GM12878 (cell line): Measurements from ENCODE around the gene LRRC51. TPM values are rescaled to one million over a fixed set of nuclear protein-coding genes. Genes with fewer than 3 reads are reported as not detected.

Experiments
- ATAC-seq: fragments of 200-7000 bp; cut with Tn5 transposase; 3 replicates; pipeline ENCODE4 v1.9.1; 2020; ENCODE audit warnings: mild to moderate bottlenecking, moderate library complexity
- BruUV-seq: library from RNA; stranded (reverse); fragments of 400-500 nt; replicated peaks from 2 replicates; lab custom pipeline; 2021; lab: Mats Ljungman, UMichigan
- CTCF ChIA-PET: fragments of 300-600 bp; sonication (Branson Sonifier 250); formaldehyde crosslinking; extraction: SDS; loops from one replicate; lab custom pipeline; 2021; ENCODE audit warnings: inconsistent platforms; lab: Yijun Ruan, JAX
- POLR2A ChIA-PET: fragments of 350-600 bp; formaldehyde crosslinking; extraction: SDS; loops from one replicate; lab custom pipeline; 2021; ENCODE audit warnings: inconsistent platforms; lab: Charles Lee
- RAD21 ChIA-PET: fragments of 300-600 bp; sonication (Branson Sonifier 250); formaldehyde crosslinking; loops from one replicate; lab custom pipeline; 2023; ENCODE audit warnings: antibody characterized with exemption; ENCODE audit not compliant: unreplicated experiment; lab: Charles Lee
- SMC1A ChIA-PET: fragments of 300-600 bp; sonication (Branson Sonifier 250); formaldehyde crosslinking; loops from one replicate; lab custom pipeline; 2023; ENCODE audit not compliant: unreplicated experiment, uncharacterized antibody; lab: Charles Lee
- DNase-seq: peaks from one replicate; pipeline ENCODE4 v3.0.0-alpha.2; 2011; ENCODE audit warnings: low read depth, low spot score
- FAIRE-seq: peaks from 3 replicates; lab custom pipeline; 2011; peaks lifted over from hg19 to GRCh38; lab: Jason Lieb, UNC
- H2AFZ ChIP-seq: 2 replicates; pipeline ENCODE4 v1.6.0; 2011; ENCODE audit warnings: low read depth, low read length, control low read depth; ENCODE audit not compliant: control insufficient read depth
- H3K27ac ChIP-seq: 2 replicates; pipeline ENCODE4 v1.5.1; 2011; ENCODE audit warnings: control low read depth; ENCODE audit not compliant: control insufficient read depth, insufficient read depth
- H3K27me3 ChIP-seq, 2 experiments: replicated peaks in 1 of 2; 2 replicates each; pipeline versions ENCODE4 v1.6.0 to v1.6.1; 2011; ENCODE audit warnings: low read length in 1 of 2; ENCODE audit not compliant: control insufficient read depth in 2 of 2, insufficient read depth in 2 of 2
- H3K36me3 ChIP-seq, 2 experiments: 2 replicates each; pipeline ENCODE4 v1.5.1; 2011; ENCODE audit warnings: low read length in 1 of 2; ENCODE audit not compliant: control insufficient read depth in 2 of 2, insufficient read depth in 2 of 2
- H3K4me1 ChIP-seq: 2 replicates; pipeline ENCODE4 v1.6.1; 2011; ENCODE audit warnings: mild to moderate bottlenecking, low read length, moderate library complexity, mixed read lengths; ENCODE audit not compliant: control insufficient read depth, insufficient read depth
- H3K4me2 ChIP-seq: 2 replicates; pipeline ENCODE4 v1.6.0; 2011; ENCODE audit warnings: control low read depth; ENCODE audit not compliant: control insufficient read depth, insufficient read depth
- H3K4me3 ChIP-seq: fragments of 200-600 bp; sonication (generic); 2 replicates; pipeline ENCODE4 v1.5.1; 2016
- H3K79me2 ChIP-seq: 2 replicates; pipeline ENCODE4 v1.6.0; 2011; ENCODE audit warnings: low read length; ENCODE audit not compliant: control insufficient read depth, insufficient read depth
- H3K9ac ChIP-seq: 2 replicates; pipeline ENCODE4 v1.8.0; 2011; ENCODE audit warnings: low read length, control low read depth, mixed read lengths; ENCODE audit not compliant: control insufficient read depth, insufficient read depth
- H3K9me3 ChIP-seq: replicated peaks from 3 replicates; pipeline ENCODE4 v1.5.1; 2011; ENCODE audit warnings: mild to moderate bottlenecking, low read length; ENCODE audit not compliant: control insufficient read depth, insufficient read depth
- H4K20me1 ChIP-seq: 2 replicates; pipeline ENCODE4 v1.6.0; 2011; ENCODE audit not compliant: control insufficient read depth, insufficient read depth
- MTA3 ChIP-seq: IDR thresholded peaks from 2 replicates; pipeline ENCODE4 v1.6.1; 2012; ENCODE audit warnings: low read length, inconsistent platforms, borderline replicate concordance
- NR2F1 ChIP-seq: fragments of 450-650 bp; conservative IDR thresholded peaks from 2 replicates; pipeline ENCODE4 v1.6.1; 2017; ENCODE audit warnings: mild to moderate bottlenecking
- in situ Hi-C: fragments of 300-500 bp; cut with MboI; formaldehyde crosslinking; loops from 9 replicates; pipeline ENCODE4 v1.14.3; 2018; ENCODE audit warnings: mixed read lengths
- intact Hi-C: fragments of 100-400 bp; cut with micrococcal nuclease; formaldehyde crosslinking; loops from one replicate; pipeline ENCODE4 v1.14.2; 2022; ENCODE audit not compliant: unreplicated experiment
- polyA plus RNA-seq, 11 experiments: library from polyadenylated mRNA; depleted of rRNA in 4 of 11; unstranded in 6 of 11; stranded (reverse) in 5 of 11; fragments of >200 nt; fragmentation: Nextera tagmentation in 4 of 11; fragmentation: Illumina TruSeq in 1 of 11; extraction: Ambion mirVana in 4 of 11; extraction: Trizol in 1 of 11; gene quantifications; 1 replicate in 1 of 11; 2 replicates in 10 of 11; pipeline versions ENCODE4 v1.2.1 to v1.2.3, GENCODE V29; 2011 to 2016; ENCODE audit warnings: inconsistent platforms in 2 of 11, missing spikeins in 2 of 11, low read depth in 1 of 11
- total RNA-seq, 4 experiments: library from RNA; depleted of rRNA in 3 of 4; stranded (reverse); fragments of >200 nt in 3 of 4; fragmentation: Illumina TruSeq in 1 of 4; extraction: Trizol in 1 of 4; gene quantifications; 2 replicates each; pipeline versions ENCODE4 v1.2.1 to v1.2.3, GENCODE V29; 2013 to 2021
- TF ChIP-seq, protein P1 (sequence below): IDR thresholded peaks from 2 replicates; pipeline ENCODE4 v1.6.1; 2012; ENCODE audit warnings: improper control_type of control experiment, low read depth, low read length; ENCODE audit not compliant: insufficient replicate concordance
- TF ChIP-seq, protein P2 (sequence below): fragments of 450-650 bp; IDR thresholded peaks from 2 replicates; pipeline ENCODE4 v1.6.1; 2017; ENCODE audit warnings: low read depth, mild to moderate bottlenecking, moderate library complexity
- TF ChIP-seq, protein P3 (sequence below): fragments of 450-650 bp; formaldehyde crosslinking; IDR thresholded peaks from 2 replicates; pipeline ENCODE4 v1.5.0; 2022; ENCODE audit warnings: mild to moderate bottlenecking, missing genetic modification characterization

The LRRC51 gene
- total and polyA plus RNA-seq, 10 of the 15 experiments (the other 5 are each of a cell fraction or from before 2014, with no cell fraction given), result 2.6 to 8.6 (median 5.4) TPM

DNA sequence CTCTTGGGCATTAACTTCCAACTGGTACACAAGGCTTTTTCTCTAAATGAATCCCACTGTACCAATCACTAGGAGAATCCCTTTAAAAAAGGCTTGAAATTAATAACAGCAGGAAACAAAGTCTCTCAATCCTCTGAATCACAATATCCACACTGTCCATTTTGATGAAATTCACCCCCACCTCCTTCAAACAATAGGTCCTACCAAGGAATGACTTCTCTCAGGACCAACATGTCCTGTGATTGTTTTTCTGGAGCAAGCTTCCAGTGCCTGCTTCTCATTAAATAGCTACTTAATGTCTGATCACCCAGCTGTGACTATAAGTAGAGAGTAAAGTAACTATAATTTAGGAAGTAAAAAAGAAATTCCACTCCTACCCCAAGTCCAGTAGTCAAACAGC lies 13.4 kb upstream of the LRRC51 start:
- RAD21 ChIA-PET, result interaction anchor here (0.6 to 7.8 kb wide), 5 partner anchors 23 to 121 kb away, joined by 3 to 46 read pairs (median 3); no protein-coding TSS in a partner anchor
- ATAC-seq (no peak), DNase-seq (no peak), FAIRE-seq (no peak)
- peaks cover 27% of the 10 kb centered on the region for H3K4me1 ChIP-seq
- H3K79me2 ChIP-seq, result peaks cover 41% of the 10 kb centered on the region
- CTCF ChIA-PET, result interaction anchor here (1.0 to 2.6 kb wide), 7 partner anchors 12 to 348 kb away, joined by 3 to 9 read pairs (median 5); no protein-coding TSS in a partner anchor
- no peaks in the 10 kb centered on the region for H3K9me3 ChIP-seq
- H3K36me3 ChIP-seq, result peaks cover 1 to 5% of the 10 kb centered on the region in 2 experiments; a peak in 3 of 4 replicates
- no peak overlapping the region for H3K4me3 ChIP-seq
- H3K9ac ChIP-seq, result no peak overlapping the region
- H3K27me3 ChIP-seq, result no peaks in the 10 kb centered on the region
- H2AFZ ChIP-seq, result no peak overlapping the region
- intact Hi-C loops (no loop called here), in situ Hi-C loops (no loop called here)
- no peak overlapping the region for H3K4me2 ChIP-seq
- BruUV-seq, result TSS peak; percentile 28
- TF ChIP-seq, protein P1, sequence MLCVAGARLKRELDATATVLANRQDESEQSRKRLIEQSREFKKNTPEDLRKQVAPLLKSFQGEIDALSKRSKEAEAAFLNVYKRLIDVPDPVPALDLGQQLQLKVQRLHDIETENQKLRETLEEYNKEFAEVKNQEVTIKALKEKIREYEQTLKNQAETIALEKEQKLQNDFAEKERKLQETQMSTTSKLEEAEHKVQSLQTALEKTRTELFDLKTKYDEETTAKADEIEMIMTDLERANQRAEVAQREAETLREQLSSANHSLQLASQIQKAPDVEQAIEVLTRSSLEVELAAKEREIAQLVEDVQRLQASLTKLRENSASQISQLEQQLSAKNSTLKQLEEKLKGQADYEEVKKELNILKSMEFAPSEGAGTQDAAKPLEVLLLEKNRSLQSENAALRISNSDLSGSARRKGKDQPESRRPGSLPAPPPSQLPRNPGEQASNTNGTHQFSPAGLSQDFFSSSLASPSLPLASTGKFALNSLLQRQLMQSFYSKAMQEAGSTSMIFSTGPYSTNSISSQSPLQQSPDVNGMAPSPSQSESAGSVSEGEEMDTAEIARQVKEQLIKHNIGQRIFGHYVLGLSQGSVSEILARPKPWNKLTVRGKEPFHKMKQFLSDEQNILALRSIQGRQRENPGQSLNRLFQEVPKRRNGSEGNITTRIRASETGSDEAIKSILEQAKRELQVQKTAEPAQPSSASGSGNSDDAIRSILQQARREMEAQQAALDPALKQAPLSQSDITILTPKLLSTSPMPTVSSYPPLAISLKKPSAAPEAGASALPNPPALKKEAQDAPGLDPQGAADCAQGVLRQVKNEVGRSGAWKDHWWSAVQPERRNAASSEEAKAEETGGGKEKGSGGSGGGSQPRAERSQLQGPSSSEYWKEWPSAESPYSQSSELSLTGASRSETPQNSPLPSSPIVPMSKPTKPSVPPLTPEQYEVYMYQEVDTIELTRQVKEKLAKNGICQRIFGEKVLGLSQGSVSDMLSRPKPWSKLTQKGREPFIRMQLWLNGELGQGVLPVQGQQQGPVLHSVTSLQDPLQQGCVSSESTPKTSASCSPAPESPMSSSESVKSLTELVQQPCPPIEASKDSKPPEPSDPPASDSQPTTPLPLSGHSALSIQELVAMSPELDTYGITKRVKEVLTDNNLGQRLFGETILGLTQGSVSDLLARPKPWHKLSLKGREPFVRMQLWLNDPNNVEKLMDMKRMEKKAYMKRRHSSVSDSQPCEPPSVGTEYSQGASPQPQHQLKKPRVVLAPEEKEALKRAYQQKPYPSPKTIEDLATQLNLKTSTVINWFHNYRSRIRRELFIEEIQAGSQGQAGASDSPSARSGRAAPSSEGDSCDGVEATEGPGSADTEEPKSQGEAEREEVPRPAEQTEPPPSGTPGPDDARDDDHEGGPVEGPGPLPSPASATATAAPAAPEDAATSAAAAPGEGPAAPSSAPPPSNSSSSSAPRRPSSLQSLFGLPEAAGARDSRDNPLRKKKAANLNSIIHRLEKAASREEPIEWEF, result no peak
- TF ChIP-seq, protein P2, sequence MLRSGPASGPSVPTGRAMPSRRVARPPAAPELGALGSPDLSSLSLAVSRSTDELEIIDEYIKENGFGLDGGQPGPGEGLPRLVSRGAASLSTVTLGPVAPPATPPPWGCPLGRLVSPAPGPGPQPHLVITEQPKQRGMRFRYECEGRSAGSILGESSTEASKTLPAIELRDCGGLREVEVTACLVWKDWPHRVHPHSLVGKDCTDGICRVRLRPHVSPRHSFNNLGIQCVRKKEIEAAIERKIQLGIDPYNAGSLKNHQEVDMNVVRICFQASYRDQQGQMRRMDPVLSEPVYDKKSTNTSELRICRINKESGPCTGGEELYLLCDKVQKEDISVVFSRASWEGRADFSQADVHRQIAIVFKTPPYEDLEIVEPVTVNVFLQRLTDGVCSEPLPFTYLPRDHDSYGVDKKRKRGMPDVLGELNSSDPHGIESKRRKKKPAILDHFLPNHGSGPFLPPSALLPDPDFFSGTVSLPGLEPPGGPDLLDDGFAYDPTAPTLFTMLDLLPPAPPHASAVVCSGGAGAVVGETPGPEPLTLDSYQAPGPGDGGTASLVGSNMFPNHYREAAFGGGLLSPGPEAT, result no peak
- TF ChIP-seq MTA3 (no peak), NR2F1 (no peak)
- TF ChIP-seq, protein P3, sequence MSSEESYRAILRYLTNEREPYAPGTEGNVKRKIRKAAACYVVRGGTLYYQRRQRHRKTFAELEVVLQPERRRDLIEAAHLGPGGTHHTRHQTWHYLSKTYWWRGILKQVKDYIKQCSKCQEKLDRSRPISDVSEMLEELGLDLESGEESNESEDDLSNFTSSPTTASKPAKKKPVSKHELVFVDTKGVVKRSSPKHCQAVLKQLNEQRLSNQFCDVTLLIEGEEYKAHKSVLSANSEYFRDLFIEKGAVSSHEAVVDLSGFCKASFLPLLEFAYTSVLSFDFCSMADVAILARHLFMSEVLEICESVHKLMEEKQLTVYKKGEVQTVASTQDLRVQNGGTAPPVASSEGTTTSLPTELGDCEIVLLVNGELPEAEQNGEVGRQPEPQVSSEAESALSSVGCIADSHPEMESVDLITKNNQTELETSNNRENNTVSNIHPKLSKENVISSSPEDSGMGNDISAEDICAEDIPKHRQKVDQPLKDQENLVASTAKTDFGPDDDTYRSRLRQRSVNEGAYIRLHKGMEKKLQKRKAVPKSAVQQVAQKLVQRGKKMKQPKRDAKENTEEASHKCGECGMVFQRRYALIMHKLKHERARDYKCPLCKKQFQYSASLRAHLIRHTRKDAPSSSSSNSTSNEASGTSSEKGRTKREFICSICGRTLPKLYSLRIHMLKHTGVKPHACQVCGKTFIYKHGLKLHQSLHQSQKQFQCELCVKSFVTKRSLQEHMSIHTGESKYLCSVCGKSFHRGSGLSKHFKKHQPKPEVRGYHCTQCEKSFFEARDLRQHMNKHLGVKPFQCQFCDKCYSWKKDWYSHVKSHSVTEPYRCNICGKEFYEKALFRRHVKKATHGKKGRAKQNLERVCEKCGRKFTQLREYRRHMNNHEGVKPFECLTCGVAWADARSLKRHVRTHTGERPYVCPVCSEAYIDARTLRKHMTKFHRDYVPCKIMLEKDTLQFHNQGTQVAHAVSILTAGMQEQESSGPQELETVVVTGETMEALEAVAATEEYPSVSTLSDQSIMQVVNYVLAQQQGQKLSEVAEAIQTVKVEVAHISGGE (CRISPR knock-in tag), result no peak
- SMC1A ChIA-PET, result interaction anchor here (0.6 to 3.7 kb wide), 8 partner anchors 11 to 90 kb away, joined by 3 to 21 read pairs (median 5); no protein-coding TSS in a partner anchor
- H3K27ac ChIP-seq, result no peak overlapping the region
- POLR2A ChIA-PET, result interaction anchor here (0.6 to 2.6 kb wide), 4 partner anchors 9 to 24 kb away, joined by 3 to 16 read pairs (median 6); no protein-coding TSS in a partner anchor
- no peaks in the 10 kb centered on the region for H4K20me1 ChIP-seq
